Gastrocnemius medialis (tissue), 4 donors: ENCODE results near the gene PAPOLG.

Experiments used
- POLR2A ChIP-seq, 2 donors: fragments of 450-650 bp; IDR thresholded peaks; one replicate each; pipeline ENCODE4 v1.6.1; 2017; ENCODE audit warnings: antibody characterized with exemption in 2 of 2, mild to moderate bottlenecking in 2 of 2, moderate library complexity in 2 of 2
- TF ChIP-seq, protein P1 (sequence below), 5 experiments: fragments of 450-650 bp in 3 of 5; fragments of 200-600 bp in 2 of 5; sonication (generic) in 2 of 5; IDR thresholded peaks in 4 of 5; conservative IDR thresholded peaks in 1 of 5; 1 replicate in 4 of 5; 2 replicates in 1 of 5; pipeline ENCODE4 v1.5.1; 2016 to 2019; ENCODE audit warnings: antibody characterized with exemption in 5 of 5, mild to moderate bottlenecking in 3 of 5, moderate library complexity in 3 of 5

DNA sequence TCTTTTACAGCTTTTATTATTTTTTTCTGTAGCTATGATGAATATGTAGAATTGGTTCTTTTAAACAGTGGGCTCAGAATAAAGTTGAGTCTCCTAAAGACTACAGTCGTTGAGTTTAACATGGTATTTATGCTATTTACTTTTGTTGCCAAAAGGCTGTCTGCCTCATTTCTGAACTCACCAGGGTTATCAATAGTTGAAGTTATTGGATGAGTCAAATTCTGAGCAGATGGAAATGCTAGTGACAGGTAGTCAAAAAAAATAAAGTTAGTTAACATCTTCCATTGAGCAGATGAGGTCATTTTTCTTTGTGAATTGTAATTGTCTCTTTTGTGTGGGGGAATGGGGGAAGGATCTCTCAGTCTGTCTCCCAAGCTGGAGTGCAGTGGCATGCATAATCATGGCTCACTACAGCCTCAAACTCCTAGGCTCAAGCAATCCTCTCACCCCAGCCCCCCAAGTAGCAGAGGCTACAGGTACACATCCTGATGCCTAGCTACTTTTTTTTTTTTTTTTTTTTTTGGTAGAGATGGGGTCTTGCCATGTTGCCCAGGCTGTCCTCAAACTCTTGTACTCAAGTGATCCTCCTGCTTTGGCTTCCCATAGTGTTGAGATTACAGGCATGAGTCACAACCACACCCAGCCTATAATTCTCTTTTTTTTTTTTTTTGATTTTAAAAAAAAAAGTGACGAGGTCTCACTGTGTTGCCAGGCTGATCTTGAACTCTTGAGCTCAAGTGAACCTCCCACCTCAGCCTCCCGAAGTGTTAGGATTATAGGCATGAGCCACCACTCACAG, 8.9 kb downstream of the PAPOLG start:
- TF ChIP-seq, protein P1, sequence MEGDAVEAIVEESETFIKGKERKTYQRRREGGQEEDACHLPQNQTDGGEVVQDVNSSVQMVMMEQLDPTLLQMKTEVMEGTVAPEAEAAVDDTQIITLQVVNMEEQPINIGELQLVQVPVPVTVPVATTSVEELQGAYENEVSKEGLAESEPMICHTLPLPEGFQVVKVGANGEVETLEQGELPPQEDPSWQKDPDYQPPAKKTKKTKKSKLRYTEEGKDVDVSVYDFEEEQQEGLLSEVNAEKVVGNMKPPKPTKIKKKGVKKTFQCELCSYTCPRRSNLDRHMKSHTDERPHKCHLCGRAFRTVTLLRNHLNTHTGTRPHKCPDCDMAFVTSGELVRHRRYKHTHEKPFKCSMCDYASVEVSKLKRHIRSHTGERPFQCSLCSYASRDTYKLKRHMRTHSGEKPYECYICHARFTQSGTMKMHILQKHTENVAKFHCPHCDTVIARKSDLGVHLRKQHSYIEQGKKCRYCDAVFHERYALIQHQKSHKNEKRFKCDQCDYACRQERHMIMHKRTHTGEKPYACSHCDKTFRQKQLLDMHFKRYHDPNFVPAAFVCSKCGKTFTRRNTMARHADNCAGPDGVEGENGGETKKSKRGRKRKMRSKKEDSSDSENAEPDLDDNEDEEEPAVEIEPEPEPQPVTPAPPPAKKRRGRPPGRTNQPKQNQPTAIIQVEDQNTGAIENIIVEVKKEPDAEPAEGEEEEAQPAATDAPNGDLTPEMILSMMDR (IDR thresholded peaks at IDR 0.05 in 4 of 5, conservative IDR thresholded peaks at IDR 0.05 in 1 of 5): no peak
- no peak for TF ChIP-seq POLR2A (IDR thresholded peaks at IDR 0.05)
